Uterus (tissue), 2 donors: ENCODE data around the gene PLCG2.

Source experiments
- POLR2A ChIP-seq, 2 donors: fragments of 450-650 bp; IDR thresholded peaks; one replicate each; pipeline ENCODE4 v1.6.1; 2016; ENCODE audit warnings: antibody characterized with exemption in 2 of 2, mild to moderate bottlenecking in 1 of 2, moderate library complexity in 1 of 2
- TF ChIP-seq, protein P1 (sequence below), 4 experiments: fragments of 200-600 bp in 2 of 4; fragments of 450-650 bp in 2 of 4; sonication (generic) in 2 of 4; IDR thresholded peaks; one replicate each; pipeline ENCODE4 v1.5.1; 2016 to 2019; ENCODE audit warnings: antibody characterized with exemption in 4 of 4, mild to moderate bottlenecking in 2 of 4, moderate library complexity in 1 of 4

DNA sequence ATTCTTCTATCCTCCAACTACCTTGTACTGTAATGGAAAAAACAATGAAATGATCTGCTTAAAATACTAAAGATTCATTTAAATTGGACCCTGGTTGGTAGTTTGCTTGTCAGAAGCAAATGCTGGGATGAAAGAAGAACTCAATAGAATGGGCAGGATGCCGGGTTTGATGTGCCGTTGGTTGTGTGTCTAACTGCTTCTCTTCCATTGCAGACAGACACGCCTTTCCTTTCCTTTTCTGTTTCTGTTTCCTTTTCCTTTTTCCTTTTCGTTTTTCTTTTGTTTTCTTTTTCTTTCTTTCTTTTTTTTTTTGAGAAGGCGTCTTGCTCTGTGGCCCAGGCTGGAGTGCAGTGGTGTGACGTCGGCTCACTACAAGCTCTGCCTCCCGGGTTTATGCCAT lies 64.6 kb downstream of the PLCG2 start:
- TF ChIP-seq, protein P1, sequence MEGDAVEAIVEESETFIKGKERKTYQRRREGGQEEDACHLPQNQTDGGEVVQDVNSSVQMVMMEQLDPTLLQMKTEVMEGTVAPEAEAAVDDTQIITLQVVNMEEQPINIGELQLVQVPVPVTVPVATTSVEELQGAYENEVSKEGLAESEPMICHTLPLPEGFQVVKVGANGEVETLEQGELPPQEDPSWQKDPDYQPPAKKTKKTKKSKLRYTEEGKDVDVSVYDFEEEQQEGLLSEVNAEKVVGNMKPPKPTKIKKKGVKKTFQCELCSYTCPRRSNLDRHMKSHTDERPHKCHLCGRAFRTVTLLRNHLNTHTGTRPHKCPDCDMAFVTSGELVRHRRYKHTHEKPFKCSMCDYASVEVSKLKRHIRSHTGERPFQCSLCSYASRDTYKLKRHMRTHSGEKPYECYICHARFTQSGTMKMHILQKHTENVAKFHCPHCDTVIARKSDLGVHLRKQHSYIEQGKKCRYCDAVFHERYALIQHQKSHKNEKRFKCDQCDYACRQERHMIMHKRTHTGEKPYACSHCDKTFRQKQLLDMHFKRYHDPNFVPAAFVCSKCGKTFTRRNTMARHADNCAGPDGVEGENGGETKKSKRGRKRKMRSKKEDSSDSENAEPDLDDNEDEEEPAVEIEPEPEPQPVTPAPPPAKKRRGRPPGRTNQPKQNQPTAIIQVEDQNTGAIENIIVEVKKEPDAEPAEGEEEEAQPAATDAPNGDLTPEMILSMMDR (IDR thresholded peaks at IDR 0.05), result no peak
- no peak for TF ChIP-seq POLR2A (IDR thresholded peaks at IDR 0.05)
